Measurements from ENCODE around the gene ALDH3B1. TPM values are rescaled to one million over a fixed set of nuclear protein-coding genes. Genes with fewer than 3 reads are reported as not detected.
A peak's percentile ranks its signal among the peaks of the same experiment; 100 is the strongest.

The ALDH3B1 gene
- total and polyA plus RNA-seq, 2 donors (not counting 1 experiment from before 2014, with no cell fraction given), result 39.0 to 57.6 TPM

GRCh38 chr11:68014157-68014946 is 4.2 kb downstream of the ALDH3B1 start:
- Histone ChIP-seq H3K4me2 (ENCODE audit: extremely low read depth, insufficient read depth, low read length) (no peak overlapping the region), H2AFZ (ENCODE audit: low read length) (no peak overlapping the region), H3K4me1 (ENCODE audit: control insufficient read depth, extremely low read depth, insufficient read depth, low read length) (peaks cover 40% of the 10 kb centered on the region), H3K9ac (ENCODE audit: insufficient read depth, low read length) (peak overlapping the region; percentile 41), H3K36me3 (ENCODE audit: control insufficient read depth, insufficient read depth, low read length) (peaks cover 6% of the 10 kb centered on the region), H3K27ac (ENCODE audit: insufficient read depth, low read length) (peak overlapping the region; percentile 97), H3K79me2 (ENCODE audit: control insufficient read depth, insufficient read depth, low read length) (peaks cover 21% of the 10 kb centered on the region), H3K27me3 (ENCODE audit: control insufficient read depth, insufficient read depth, low read length) (no peaks in the 10 kb centered on the region), H3K4me3 (replicated peaks in 1 of 4; ENCODE audit: control extremely low read depth in 1 of 4, insufficient read depth in 1 of 4, low read depth in 3 of 4, low read length in 4 of 4) (peak overlapping the region in 1 of 4 experiments; percentile 14), H4K20me1 (ENCODE audit: control insufficient read depth, extremely low read depth, insufficient read depth, low read length) (no peaks in the 10 kb centered on the region), H3K9me3 (ENCODE audit: control insufficient read depth, insufficient read depth, low read depth, low read length) (no peaks in the 10 kb centered on the region)
- TF ChIP-seq CTCF (conservative IDR thresholded peaks at IDR 0.05 in 1 of 2, IDR thresholded peaks at IDR 0.05 in 1 of 2; ENCODE audit: low read depth in 1 of 2, low read length in 2 of 2) (no peak), EZH2 (IDR thresholded peaks at IDR 0.05; ENCODE audit: low read length, missing control alignments) (no peak)
- DNase-seq (ENCODE audit: low read depth in 2 of 2), result peak; percentile 79 to 94

- no peak overlapping the region for H2AFZ ChIP-seq (ENCODE audit: low read length)
- H3K4me1 ChIP-seq (ENCODE audit: control insufficient read depth, extremely low read depth, insufficient read depth, low read length), result peaks cover 40% of the 10 kb centered on the region
- H3K36me3 ChIP-seq (ENCODE audit: control insufficient read depth, insufficient read depth, low read length), result peaks cover 6% of the 10 kb centered on the region
- H4K20me1 ChIP-seq (ENCODE audit: control insufficient read depth, extremely low read depth, insufficient read depth, low read length), result no peaks in the 10 kb centered on the region
- peaks cover 21% of the 10 kb centered on the region for H3K79me2 ChIP-seq (ENCODE audit: control insufficient read depth, insufficient read depth, low read length)
- no peaks in the 10 kb centered on the region for H3K9me3 ChIP-seq (ENCODE audit: control insufficient read depth, insufficient read depth, low read depth, low read length)
- H3K27me3 ChIP-seq (ENCODE audit: control insufficient read depth, insufficient read depth, low read length), result no peaks in the 10 kb centered on the region
- H3K4me3 ChIP-seq (replicated peaks in 1 of 4; ENCODE audit: control extremely low read depth in 1 of 4, insufficient read depth in 1 of 4, low read depth in 3 of 4, low read length in 4 of 4), result no peak overlapping the region
- TF ChIP-seq EZH2 (IDR thresholded peaks at IDR 0.05; ENCODE audit: low read length, missing control alignments) (no peak), CTCF (conservative IDR thresholded peaks at IDR 0.05 in 1 of 2, IDR thresholded peaks at IDR 0.05 in 1 of 2; ENCODE audit: low read depth in 1 of 2, low read length in 2 of 2) (no peak)
- H3K4me2 ChIP-seq (ENCODE audit: extremely low read depth, insufficient read depth, low read length), result no peak overlapping the region
- no peak for DNase-seq (ENCODE audit: low read depth in 2 of 2)
- peak overlapping the region; percentile 97 for H3K27ac ChIP-seq (ENCODE audit: insufficient read depth, low read length)
- no peak overlapping the region for H3K9ac ChIP-seq (ENCODE audit: insufficient read depth, low read length)
These were observed 4.9 kb downstream of the ALDH3B1 start for GRCh38 chr11:68014947-68015447.

- peaks cover 6% of the 10 kb centered on the region for H3K36me3 ChIP-seq (ENCODE audit: control insufficient read depth, insufficient read depth, low read length)
- no peak overlapping the region for H3K27ac ChIP-seq (ENCODE audit: insufficient read depth, low read length)
- H3K27me3 ChIP-seq (ENCODE audit: control insufficient read depth, insufficient read depth, low read length), result no peaks in the 10 kb centered on the region
- no peaks in the 10 kb centered on the region for H3K9me3 ChIP-seq (ENCODE audit: control insufficient read depth, insufficient read depth, low read depth, low read length)
- peaks cover 21% of the 10 kb centered on the region for H3K79me2 ChIP-seq (ENCODE audit: control insufficient read depth, insufficient read depth, low read length)
- H3K4me3 ChIP-seq (replicated peaks in 1 of 4; ENCODE audit: control extremely low read depth in 1 of 4, insufficient read depth in 1 of 4, low read depth in 3 of 4, low read length in 4 of 4), result no peak overlapping the region
- H3K4me1 ChIP-seq (ENCODE audit: control insufficient read depth, extremely low read depth, insufficient read depth, low read length), result peaks cover 40% of the 10 kb centered on the region
- H3K9ac ChIP-seq (ENCODE audit: insufficient read depth, low read length), result no peak overlapping the region
- no peaks in the 10 kb centered on the region for H4K20me1 ChIP-seq (ENCODE audit: control insufficient read depth, extremely low read depth, insufficient read depth, low read length)
- no peak for TF ChIP-seq EZH2 (IDR thresholded peaks at IDR 0.05; ENCODE audit: low read length, missing control alignments)
- TF ChIP-seq CTCF (conservative IDR thresholded peaks at IDR 0.05 in 1 of 2, IDR thresholded peaks at IDR 0.05 in 1 of 2; ENCODE audit: low read depth in 1 of 2, low read length in 2 of 2), result no peak
- H3K4me2 ChIP-seq (ENCODE audit: extremely low read depth, insufficient read depth, low read length), result no peak overlapping the region
- DNase-seq (ENCODE audit: low read depth in 2 of 2), result no peak
- H2AFZ ChIP-seq (ENCODE audit: low read length), result no peak overlapping the region
These were observed 5.3 kb downstream of the ALDH3B1 start for GRCh38 chr11:68015467-68015866.
